GM23338 (cell line): Measurements from ENCODE around the gene SOX10. TPM values are rescaled to one million over a fixed set of nuclear protein-coding genes. Genes with fewer than 3 reads are reported as not detected.

Source experiments
- ATAC-seq: fragments of 200-7000 bp; cut with Tn5 transposase; 3 replicates; pipeline ENCODE4 v1.9.1; 2020
- DNase-seq: peaks from one replicate; pipeline ENCODE4 v3.0.0-alpha.2; 2015; ENCODE audit warnings: low spot score
- H2AFZ ChIP-seq: fragments of 200-600 bp; sonication (generic); 2 replicates; pipeline ENCODE4 v1.8.0; 2016; ENCODE audit warnings: antibody characterized with exemption, mild to moderate bottlenecking, moderate library complexity
- H3F3A ChIP-seq: fragments of 200-600 bp; sonication (generic); replicated peaks from 2 replicates; pipeline ENCODE4 v1.8.0; 2017; ENCODE audit warnings: antibody characterized with exemption, mixed run types, low read depth
- H3K27ac ChIP-seq: fragments of 200-600 bp; sonication (generic); 2 replicates; pipeline ENCODE4 v1.6.1; 2016; ENCODE audit warnings: low read depth
- H3K27me3 ChIP-seq: fragments of 200-600 bp; sonication (generic); 2 replicates; pipeline ENCODE4 v1.8.0; 2016; ENCODE audit warnings: mild to moderate bottlenecking, mixed run types, moderate library complexity; ENCODE audit not compliant: insufficient read depth
- H3K36me3 ChIP-seq: fragments of 200-600 bp; sonication (generic); 2 replicates; pipeline ENCODE4 v1.8.0; 2016; ENCODE audit warnings: mild to moderate bottlenecking; ENCODE audit not compliant: insufficient read depth
- H3K4me1 ChIP-seq: fragments of 200-600 bp; sonication (generic); 2 replicates; pipeline ENCODE4 v1.8.0; 2016; ENCODE audit warnings: mild to moderate bottlenecking, moderate library complexity; ENCODE audit not compliant: insufficient read depth
- H3K4me2 ChIP-seq: fragments of 200-600 bp; sonication (generic); 2 replicates; pipeline ENCODE4 v1.7.1; 2017; ENCODE audit warnings: mixed run types
- H3K4me3 ChIP-seq: fragments of 200-600 bp; sonication (generic); 2 replicates; pipeline ENCODE4 v1.6.1; 2016; ENCODE audit warnings: mixed run types
- H3K79me2 ChIP-seq: fragments of 200-600 bp; sonication (generic); replicated peaks from 2 replicates; pipeline ENCODE4 v1.8.0; 2017; ENCODE audit warnings: mild to moderate bottlenecking; ENCODE audit not compliant: insufficient read depth
- H3K9me2 ChIP-seq: fragments of 200-600 bp; sonication (generic); 2 replicates; pipeline ENCODE4 v1.8.0; 2017; ENCODE audit not compliant: insufficient read depth
- H4K20me1 ChIP-seq: fragments of 200-600 bp; sonication (generic); replicated peaks from 2 replicates; pipeline ENCODE4 v1.8.0; 2017; ENCODE audit warnings: mild to moderate bottlenecking; ENCODE audit not compliant: insufficient read depth
- H3K27ac Mint-ChIP-seq: 2 replicates; pipeline ENCODE4 v1.8.0; 2020; ENCODE audit warnings: inconsistent platforms, mild to moderate bottlenecking, moderate library complexity, mixed read lengths
- H3K27me3 Mint-ChIP-seq: 3 replicates; pipeline ENCODE4 v1.8.0; 2022; ENCODE audit warnings: low read depth, mild to moderate bottlenecking, moderate library complexity, mixed read lengths, inconsistent platforms; ENCODE audit not compliant: insufficient read depth, poor library complexity
- H3K36me3 Mint-ChIP-seq: 3 replicates; pipeline ENCODE4 v1.8.0; 2021; ENCODE audit warnings: low read depth, mild to moderate bottlenecking, inconsistent platforms, moderate library complexity, mixed read lengths
- H3K4me1 Mint-ChIP-seq: 3 replicates; pipeline ENCODE4 v1.8.0; 2020; ENCODE audit warnings: mild to moderate bottlenecking, inconsistent platforms, mixed read lengths
- H3K4me3 Mint-ChIP-seq: 3 replicates; pipeline ENCODE4 v1.8.0; 2021; ENCODE audit warnings: moderate library complexity, mild to moderate bottlenecking, inconsistent platforms, mixed read lengths
- H3K9me3 Mint-ChIP-seq: 3 replicates; pipeline ENCODE4 v1.8.0; 2020; ENCODE audit warnings: moderate library complexity, mild to moderate bottlenecking, inconsistent platforms, mixed read lengths
- CREB1 ChIP-seq: fragments of 250-450 bp; sonication (Bioruptor Pico); IDR thresholded peaks from 2 replicates; pipeline ENCODE4 v1.5.0; 2020; ENCODE audit warnings: low read depth, mild to moderate bottlenecking, moderate library complexity
- ETS1 ChIP-seq: IDR thresholded peaks from 2 replicates; pipeline ENCODE4 v1.6.1; 2016; ENCODE audit warnings: antibody characterized with exemption
- EZH2 ChIP-seq: fragments of 200-600 bp; sonication (generic); IDR thresholded peaks from one replicate; pipeline ENCODE4 v1.8.0; 2017; ENCODE audit warnings: antibody characterized with exemption, mild to moderate bottlenecking, low read depth; ENCODE audit not compliant: unreplicated experiment
- EZH2phosphoT487 ChIP-seq: fragments of 200-600 bp; sonication (generic); IDR thresholded peaks from one replicate; pipeline ENCODE4 v1.8.1; 2018; ENCODE audit warnings: antibody characterized with exemption; ENCODE audit not compliant: unreplicated experiment
- JUNB ChIP-seq: IDR thresholded peaks from one replicate; pipeline ENCODE4 v1.6.1; 2016; ENCODE audit warnings: antibody characterized with exemption; ENCODE audit not compliant: unreplicated experiment
- NANOG ChIP-seq: IDR thresholded peaks from 2 replicates; pipeline ENCODE4 v1.6.1; 2016; ENCODE audit warnings: antibody characterized with exemption, borderline replicate concordance
- POLR2AphosphoS5 ChIP-seq: IDR thresholded peaks from 2 replicates; pipeline ENCODE4 v1.6.1; 2016; ENCODE audit warnings: antibody characterized with exemption, low read depth
- REST ChIP-seq: IDR thresholded peaks from one replicate; pipeline ENCODE4 v1.6.1; 2018; ENCODE audit warnings: antibody characterized with exemption; ENCODE audit not compliant: unreplicated experiment
- STAT1 ChIP-seq: IDR thresholded peaks from one replicate; pipeline ENCODE4 v1.6.1; 2016; ENCODE audit warnings: antibody characterized with exemption; ENCODE audit not compliant: unreplicated experiment
- ZNF114 ChIP-seq: fragments of 250-450 bp; sonication (Bioruptor Pico); IDR thresholded peaks from 2 replicates; pipeline ENCODE4 v1.5.0; 2020; ENCODE audit warnings: mild to moderate bottlenecking, moderate library complexity
- polyA plus RNA-seq: library from polyadenylated mRNA; unstranded; fragments of >200 nt; fragmentation: Nextera tagmentation; extraction: Ambion mirVana; gene quantifications from 2 replicates; pipeline ENCODE4 v1.2.1, GENCODE V29; 2016
- total RNA-seq: library from RNA; depleted of rRNA; stranded (reverse); fragments of >200 nt; shearing (Covaris generic); gene quantifications from 2 replicates; pipeline ENCODE4 v1.2.3, GENCODE V29; 2014
- TF ChIP-seq, protein P1 (sequence below): fragments of 250-450 bp; sonication (Bioruptor Pico); IDR thresholded peaks from 2 replicates; pipeline ENCODE4 v1.5.0; 2020; ENCODE audit warnings: mild to moderate bottlenecking, moderate library complexity
- TF ChIP-seq, protein P2 (sequence below), 2 experiments: fragments of 200-600 bp in 1 of 2; sonication (generic) in 1 of 2; conservative IDR thresholded peaks; 2 replicates each; pipeline versions ENCODE4 v1.5.1 to v1.6.1; 2016 to 2017; ENCODE audit warnings: antibody characterized with exemption in 2 of 2, low read depth in 2 of 2, mild to moderate bottlenecking in 2 of 2, moderate library complexity in 1 of 2

SOX10 gene
- total and polyA plus RNA-seq, 2 experiments from 2014 or later = 1.1 to 2.1 TPM

DNA sequence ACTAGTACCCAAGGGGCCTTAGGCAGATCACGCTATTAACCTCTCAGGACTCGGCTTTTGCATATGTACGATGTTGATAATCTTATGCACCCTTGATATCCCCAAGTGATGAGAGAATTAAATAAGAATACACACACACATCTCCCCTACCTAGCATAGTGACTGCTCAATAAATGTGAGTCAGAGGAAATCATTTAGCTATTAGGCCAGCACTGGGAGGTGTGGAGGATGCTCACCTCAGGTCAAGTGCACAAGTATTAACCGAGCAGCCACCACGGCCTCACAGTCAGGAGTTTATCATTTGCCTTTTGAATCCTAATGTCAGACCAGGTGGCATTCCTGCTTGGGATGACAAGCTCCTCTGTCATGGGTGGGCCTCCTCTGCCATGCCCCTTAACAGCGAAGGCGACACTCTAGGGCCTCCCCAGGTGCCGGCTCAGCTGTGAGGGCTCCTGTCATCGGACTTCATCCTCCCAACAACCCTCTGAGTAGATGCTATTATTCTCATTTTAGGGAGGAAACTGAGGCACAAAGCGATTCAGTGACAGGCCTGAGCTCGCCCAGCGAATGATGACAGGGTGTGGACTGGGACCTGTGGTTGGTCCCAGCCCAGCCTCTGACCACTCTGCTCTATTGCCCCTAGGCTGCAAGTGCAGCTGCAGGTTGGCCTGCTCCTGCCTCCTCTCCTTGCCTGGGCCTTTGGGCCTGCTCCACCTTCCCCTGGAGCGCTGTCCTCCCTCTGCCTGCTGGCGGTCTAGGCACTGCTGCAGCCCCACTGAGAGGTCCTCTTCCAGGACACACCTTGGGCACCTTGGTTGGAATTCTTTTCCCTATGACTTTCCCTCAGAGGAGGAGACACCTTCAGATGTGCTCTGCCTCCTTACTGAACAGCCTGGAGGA, 5.0 kb upstream of the SOX10 start (continued):
- TF ChIP-seq, protein P1, sequence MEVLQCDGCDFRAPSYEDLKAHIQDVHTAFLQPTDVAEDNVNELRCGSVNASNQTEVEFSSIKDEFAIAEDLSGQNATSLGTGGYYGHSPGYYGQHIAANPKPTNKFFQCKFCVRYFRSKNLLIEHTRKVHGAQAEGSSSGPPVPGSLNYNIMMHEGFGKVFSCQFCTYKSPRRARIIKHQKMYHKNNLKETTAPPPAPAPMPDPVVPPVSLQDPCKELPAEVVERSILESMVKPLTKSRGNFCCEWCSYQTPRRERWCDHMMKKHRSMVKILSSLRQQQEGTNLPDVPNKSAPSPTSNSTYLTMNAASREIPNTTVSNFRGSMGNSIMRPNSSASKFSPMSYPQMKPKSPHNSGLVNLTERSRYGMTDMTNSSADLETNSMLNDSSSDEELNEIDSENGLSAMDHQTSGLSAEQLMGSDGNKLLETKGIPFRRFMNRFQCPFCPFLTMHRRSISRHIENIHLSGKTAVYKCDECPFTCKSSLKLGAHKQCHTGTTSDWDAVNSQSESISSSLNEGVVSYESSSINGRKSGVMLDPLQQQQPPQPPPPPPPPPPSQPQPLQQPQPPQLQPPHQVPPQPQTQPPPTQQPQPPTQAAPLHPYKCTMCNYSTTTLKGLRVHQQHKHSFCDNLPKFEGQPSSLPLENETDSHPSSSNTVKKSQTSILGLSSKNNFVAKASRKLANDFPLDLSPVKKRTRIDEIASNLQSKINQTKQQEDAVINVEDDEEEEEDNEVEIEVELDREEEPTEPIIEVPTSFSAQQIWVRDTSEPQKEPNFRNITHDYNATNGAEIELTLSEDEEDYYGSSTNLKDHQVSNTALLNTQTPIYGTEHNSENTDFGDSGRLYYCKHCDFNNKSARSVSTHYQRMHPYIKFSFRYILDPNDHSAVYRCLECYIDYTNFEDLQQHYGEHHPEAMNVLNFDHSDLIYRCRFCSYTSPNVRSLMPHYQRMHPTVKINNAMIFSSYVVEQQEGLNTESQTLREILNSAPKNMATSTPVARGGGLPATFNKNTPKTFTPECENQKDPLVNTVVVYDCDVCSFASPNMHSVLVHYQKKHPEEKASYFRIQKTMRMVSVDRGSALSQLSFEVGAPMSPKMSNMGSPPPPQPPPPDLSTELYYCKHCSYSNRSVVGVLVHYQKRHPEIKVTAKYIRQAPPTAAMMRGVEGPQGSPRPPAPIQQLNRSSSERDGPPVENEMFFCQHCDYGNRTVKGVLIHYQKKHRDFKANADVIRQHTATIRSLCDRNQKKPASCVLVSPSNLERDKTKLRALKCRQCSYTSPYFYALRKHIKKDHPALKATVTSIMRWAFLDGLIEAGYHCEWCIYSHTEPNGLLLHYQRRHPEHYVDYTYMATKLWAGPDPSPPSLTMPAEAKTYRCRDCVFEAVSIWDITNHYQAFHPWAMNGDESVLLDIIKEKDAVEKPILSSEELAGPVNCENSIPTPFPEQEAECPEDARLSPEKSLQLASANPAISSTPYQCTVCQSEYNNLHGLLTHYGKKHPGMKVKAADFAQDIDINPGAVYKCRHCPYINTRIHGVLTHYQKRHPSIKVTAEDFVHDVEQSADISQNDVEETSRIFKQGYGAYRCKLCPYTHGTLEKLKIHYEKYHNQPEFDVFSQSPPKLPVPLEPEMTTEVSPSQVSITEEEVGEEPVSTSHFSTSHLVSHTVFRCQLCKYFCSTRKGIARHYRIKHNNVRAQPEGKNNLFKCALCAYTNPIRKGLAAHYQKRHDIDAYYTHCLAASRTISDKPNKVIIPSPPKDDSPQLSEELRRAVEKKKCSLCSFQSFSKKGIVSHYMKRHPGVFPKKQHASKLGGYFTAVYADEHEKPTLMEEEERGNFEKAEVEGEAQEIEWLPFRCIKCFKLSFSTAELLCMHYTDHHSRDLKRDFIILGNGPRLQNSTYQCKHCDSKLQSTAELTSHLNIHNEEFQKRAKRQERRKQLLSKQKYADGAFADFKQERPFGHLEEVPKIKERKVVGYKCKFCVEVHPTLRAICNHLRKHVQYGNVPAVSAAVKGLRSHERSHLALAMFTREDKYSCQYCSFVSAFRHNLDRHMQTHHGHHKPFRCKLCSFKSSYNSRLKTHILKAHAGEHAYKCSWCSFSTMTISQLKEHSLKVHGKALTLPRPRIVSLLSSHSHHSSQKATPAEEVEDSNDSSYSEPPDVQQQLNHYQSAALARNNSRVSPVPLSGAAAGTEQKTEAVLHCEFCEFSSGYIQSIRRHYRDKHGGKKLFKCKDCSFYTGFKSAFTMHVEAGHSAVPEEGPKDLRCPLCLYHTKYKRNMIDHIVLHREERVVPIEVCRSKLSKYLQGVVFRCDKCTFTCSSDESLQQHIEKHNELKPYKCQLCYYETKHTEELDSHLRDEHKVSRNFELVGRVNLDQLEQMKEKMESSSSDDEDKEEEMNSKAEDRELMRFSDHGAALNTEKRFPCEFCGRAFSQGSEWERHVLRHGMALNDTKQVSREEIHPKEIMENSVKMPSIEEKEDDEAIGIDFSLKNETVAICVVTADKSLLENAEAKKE = no peak

- no peak overlapping the region for H3K27ac Mint-ChIP-seq
- H3K36me3 Mint-ChIP-seq = no peaks in the 10 kb centered on the region
- TF ChIP-seq ZNF114 = no peak
- no peak for TF ChIP-seq STAT1
- TF ChIP-seq NANOG = no peak
- TF ChIP-seq CREB1 (CRISPR knock-in tag) = no peak
- no peak for TF ChIP-seq REST
- no peak for TF ChIP-seq JUNB
- no peak for TF ChIP-seq ETS1
- no peak for TF ChIP-seq POLR2AphosphoS5
- TF ChIP-seq EZH2 = no peak
- TF ChIP-seq, protein P2, sequence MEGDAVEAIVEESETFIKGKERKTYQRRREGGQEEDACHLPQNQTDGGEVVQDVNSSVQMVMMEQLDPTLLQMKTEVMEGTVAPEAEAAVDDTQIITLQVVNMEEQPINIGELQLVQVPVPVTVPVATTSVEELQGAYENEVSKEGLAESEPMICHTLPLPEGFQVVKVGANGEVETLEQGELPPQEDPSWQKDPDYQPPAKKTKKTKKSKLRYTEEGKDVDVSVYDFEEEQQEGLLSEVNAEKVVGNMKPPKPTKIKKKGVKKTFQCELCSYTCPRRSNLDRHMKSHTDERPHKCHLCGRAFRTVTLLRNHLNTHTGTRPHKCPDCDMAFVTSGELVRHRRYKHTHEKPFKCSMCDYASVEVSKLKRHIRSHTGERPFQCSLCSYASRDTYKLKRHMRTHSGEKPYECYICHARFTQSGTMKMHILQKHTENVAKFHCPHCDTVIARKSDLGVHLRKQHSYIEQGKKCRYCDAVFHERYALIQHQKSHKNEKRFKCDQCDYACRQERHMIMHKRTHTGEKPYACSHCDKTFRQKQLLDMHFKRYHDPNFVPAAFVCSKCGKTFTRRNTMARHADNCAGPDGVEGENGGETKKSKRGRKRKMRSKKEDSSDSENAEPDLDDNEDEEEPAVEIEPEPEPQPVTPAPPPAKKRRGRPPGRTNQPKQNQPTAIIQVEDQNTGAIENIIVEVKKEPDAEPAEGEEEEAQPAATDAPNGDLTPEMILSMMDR (conservative IDR thresholded peaks at IDR 0.05; ENCODE audit: low read depth in 2 of 2) = no peak
- no peak for TF ChIP-seq EZH2phosphoT487
These were observed 2.0 kb upstream of the SOX10 start for GRCh38 chr22:37986371-37986770.

More at GRCh38 chr22:37986371-37986770, 2.0 kb upstream of the SOX10 start:
- H3K4me1 Mint-ChIP-seq = peaks cover 24% of the 10 kb centered on the region
- Histone ChIP-seq H3K4me3 (no peak overlapping the region), H3K36me3 (no peaks in the 10 kb centered on the region), H4K20me1 (no peaks in the 10 kb centered on the region), H3K27me3 (peaks cover 25% of the 10 kb centered on the region), H3K79me2 (no peaks in the 10 kb centered on the region), H3K4me1 (peaks cover 10% of the 10 kb centered on the region), H2AFZ (no peak overlapping the region), H3F3A (no peaks in the 10 kb centered on the region), H3K9me2 (no peaks in the 10 kb centered on the region), H3K27ac (no peak overlapping the region), H3K4me2 (no peak overlapping the region)
- ATAC-seq (no peak), DNase-seq (no peak)
- no peak overlapping the region for H3K4me3 Mint-ChIP-seq
- H3K27me3 Mint-ChIP-seq = peaks cover 30% of the 10 kb centered on the region
- no peaks in the 10 kb centered on the region for H3K9me3 Mint-ChIP-seq
